SK-N-SH (cell line): ENCODE results near the gene NID1. TPM values are rescaled to one million over a fixed set of nuclear protein-coding genes. Genes with fewer than 3 reads are reported as not detected.

Experiments used
- CTCF ChIA-PET: fragments of 300-600, 350-600 bp; formaldehyde crosslinking; extraction: SDS; loops from one replicate; lab custom pipeline; 2021; lab: Yijun Ruan, JAX
- POLR2A ChIA-PET: fragments of 350-600 bp; sonication (Branson Sonifier 250); formaldehyde crosslinking; extraction: SDS; loops from one replicate; lab custom pipeline; 2020; ENCODE audit warnings: antibody characterized with exemption, inconsistent platforms; lab: Yijun Ruan, JAX
- DNase-seq: peaks from one replicate; pipeline ENCODE4 v3.0.0; 2012
- H2AFZ ChIP-seq: fragments of 200-600 bp; sonication (generic); 2 replicates; pipeline ENCODE4 v1.8.1; 2016; ENCODE audit warnings: antibody characterized with exemption, mild to moderate bottlenecking, low read depth
- H3F3A ChIP-seq: fragments of 200-600 bp; sonication (generic); replicated peaks from 2 replicates; pipeline ENCODE3; 2016; ENCODE audit warnings: antibody characterized with exemption, mild to moderate bottlenecking; ENCODE audit not compliant: insufficient read depth
- H3K27ac ChIP-seq, 2 experiments: fragments of 200-500 bp in 1 of 2; fragments of 200-600 bp in 1 of 2; sonication (Bioruptor generic) in 1 of 2; sonication (generic), shearing (Covaris generic) in 1 of 2; 2 replicates each; pipeline versions ENCODE4 v1.5.1 to v1.6.1; 2014 to 2016; ENCODE audit warnings: low read depth in 2 of 2, inconsistent platforms in 1 of 2, low read length in 1 of 2, mild to moderate bottlenecking in 1 of 2, mixed read lengths in 1 of 2
- H3K27me3 ChIP-seq: fragments of 200-600 bp; sonication (generic), shearing (Covaris generic); 2 replicates; pipeline ENCODE4 v1.6.1; 2016; ENCODE audit warnings: mixed run types; ENCODE audit not compliant: insufficient read depth
- H3K36me3 ChIP-seq, 2 experiments: fragments of 200-500 bp in 1 of 2; fragments of 200-600 bp in 1 of 2; sonication (Bioruptor generic) in 1 of 2; sonication (generic) in 1 of 2; replicated peaks in 1 of 2; 2 replicates each; pipeline versions ENCODE3 to v1.5.1; 2014 to 2016; ENCODE audit warnings: low read length in 1 of 2, mild to moderate bottlenecking in 1 of 2; ENCODE audit not compliant: insufficient read depth in 2 of 2, control insufficient read depth in 1 of 2
- H3K4me1 ChIP-seq, 2 experiments: fragments of 200-500 bp in 1 of 2; fragments of 200-600 bp in 1 of 2; sonication (Bioruptor generic) in 1 of 2; sonication (generic), shearing (Covaris generic) in 1 of 2; 2 replicates each; pipeline versions ENCODE4 v1.5.1 to v1.6.1; 2014 to 2016; ENCODE audit warnings: low read depth in 1 of 2, low read length in 1 of 2, mixed run types in 1 of 2; ENCODE audit not compliant: insufficient read depth in 2 of 2, control insufficient read depth in 1 of 2
- H3K4me2 ChIP-seq: fragments of 200-600 bp; sonication (generic), shearing (Covaris generic); 2 replicates; pipeline ENCODE4 v1.6.1; 2017; ENCODE audit warnings: mixed run types
- H3K4me3 ChIP-seq, 2 experiments: fragments of 200-500 bp in 1 of 2; fragments of 200-600 bp in 1 of 2; sonication (Bioruptor generic) in 1 of 2; sonication (generic), shearing (Covaris generic) in 1 of 2; 2 replicates each; pipeline versions ENCODE4 v1.5.1 to v1.8.1; 2014 to 2016; ENCODE audit warnings: low read depth in 2 of 2, inconsistent platforms in 1 of 2, low read length in 1 of 2, mild to moderate bottlenecking in 1 of 2, mixed read lengths in 1 of 2, moderate library complexity in 1 of 2
- H3K79me2 ChIP-seq: fragments of 200-600 bp; sonication (generic); 2 replicates; pipeline ENCODE4 v1.8.1; 2017; ENCODE audit warnings: mild to moderate bottlenecking; ENCODE audit not compliant: insufficient read depth
- H3K9ac ChIP-seq: fragments of 200-600 bp; sonication (generic); 2 replicates; pipeline ENCODE4 v1.6.1; 2017; ENCODE audit warnings: mixed run types
- H3K9me2 ChIP-seq: fragments of 200-600 bp; sonication (generic); 2 replicates; pipeline ENCODE4 v1.6.1; 2017; ENCODE audit warnings: mixed run types
- H3K9me3 ChIP-seq: fragments of 200-600 bp; sonication (generic); 2 replicates; pipeline ENCODE4 v1.6.1; 2017; ENCODE audit warnings: mixed run types, mild to moderate bottlenecking, moderate library complexity
- H4K20me1 ChIP-seq: fragments of 200-600 bp; sonication (generic); 2 replicates; pipeline ENCODE4 v1.6.1; 2017; ENCODE audit warnings: mild to moderate bottlenecking, mixed run types; ENCODE audit not compliant: insufficient read depth
- CHD2 ChIP-seq: fragments of 150-350 bp; IDR thresholded peaks from 2 replicates; pipeline ENCODE4 v1.6.1; 2018; ENCODE audit warnings: low read length; ENCODE audit not compliant: partially characterized antibody
- ELF1 ChIP-seq: IDR thresholded peaks from 2 replicates; pipeline ENCODE4 v1.4.0; 2012
- FOSL2 ChIP-seq: IDR thresholded peaks from 2 replicates; pipeline ENCODE4 v1.4.0; 2012; ENCODE audit warnings: low read depth, mild to moderate bottlenecking, moderate library complexity, borderline replicate concordance
- FOXM1 ChIP-seq: IDR thresholded peaks from 2 replicates; pipeline ENCODE4 v1.4.0; 2012; ENCODE audit warnings: low read depth, mild to moderate bottlenecking
- GABPA ChIP-seq: IDR thresholded peaks from 2 replicates; pipeline ENCODE4 v1.4.0; 2012; ENCODE audit warnings: low read depth, mild to moderate bottlenecking
- JUND ChIP-seq: IDR thresholded peaks from 2 replicates; pipeline ENCODE4 v1.4.0; 2012
- MEF2A ChIP-seq: IDR thresholded peaks from 2 replicates; pipeline ENCODE4 v1.4.0; 2012; ENCODE audit warnings: low read depth, borderline replicate concordance
- NFIC ChIP-seq: IDR thresholded peaks from 2 replicates; pipeline ENCODE4 v1.4.0; 2012; ENCODE audit warnings: borderline replicate concordance
- POLR2AphosphoS5 ChIP-seq: IDR thresholded peaks from 2 replicates; pipeline ENCODE4 v1.6.1; 2012; ENCODE audit warnings: low read depth, low read length
- TCF12 ChIP-seq: IDR thresholded peaks from 2 replicates; pipeline ENCODE4 v1.4.0; 2012
- TEAD4 ChIP-seq: IDR thresholded peaks from 2 replicates; pipeline ENCODE4 v1.4.0; 2012; ENCODE audit warnings: mild to moderate bottlenecking, borderline replicate concordance; ENCODE audit not compliant: insufficient read depth
- YY1 ChIP-seq: IDR thresholded peaks from 2 replicates; pipeline ENCODE4 v1.4.0; 2012; ENCODE audit warnings: low read depth, mild to moderate bottlenecking
- WGBS: methylation state at CpG from one replicate; pipeline ENCODE4 v1.1.6; 2017; ENCODE audit warnings: low lambda C conversion rate; 5-methylcytosine and 5-hydroxymethylcytosine counted together
- polyA plus RNA-seq, 3 experiments: library from polyadenylated mRNA; depleted of rRNA; stranded (reverse); fragments of >200 nt; gene quantifications; 2 replicates each; pipeline ENCODE4 v1.2.3, GENCODE V29; 2012
- TF ChIP-seq, protein P1 (sequence below): fragments of 200-600 bp; sonication (generic); IDR thresholded peaks from 2 replicates; pipeline ENCODE4 v1.6.1; 2017; ENCODE audit warnings: antibody characterized with exemption, mild to moderate bottlenecking, moderate library complexity
- TF ChIP-seq, protein P2 (sequence below): IDR thresholded peaks from 2 replicates; pipeline ENCODE4 v1.6.1; 2012; ENCODE audit warnings: mild to moderate bottlenecking, low read depth, low read length, moderate library complexity
- TF ChIP-seq, protein P3 (sequence below): IDR thresholded peaks from 2 replicates; pipeline ENCODE4; 2012
- TF ChIP-seq, protein P4 (sequence below): fragments of 150-350 bp; IDR thresholded peaks from 2 replicates; pipeline ENCODE4 v1.6.1; 2016; ENCODE audit warnings: mild to moderate bottlenecking, low read depth, low read length
- TF ChIP-seq, protein P5 (sequence below): IDR thresholded peaks from 2 replicates; pipeline ENCODE4 v1.4.0; 2012; ENCODE audit warnings: low read depth, borderline replicate concordance

The NID1 gene
- polyA plus RNA-seq, 1 of the 3 experiments (the other 2 are of a cell fraction) = 74.3 TPM

DNA sequence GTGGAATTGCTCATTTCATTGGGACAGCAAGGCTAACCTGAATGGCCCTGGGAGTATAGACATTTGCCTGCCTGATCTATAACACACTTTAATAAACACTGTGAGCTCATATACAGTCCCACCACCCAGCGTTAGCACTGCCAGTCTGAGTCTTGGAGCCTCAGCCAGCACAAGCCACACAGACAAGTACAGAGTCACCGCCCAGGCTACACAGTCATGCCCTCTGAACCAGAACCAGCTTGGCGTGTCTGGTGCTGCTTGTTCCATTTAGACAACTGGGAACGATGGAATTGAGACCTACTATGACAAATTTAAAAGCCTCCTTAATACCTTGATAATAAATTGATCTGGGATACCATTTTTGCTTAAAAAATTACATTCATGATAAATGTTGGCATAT, 31.6 kb downstream of the NID1 start:
- H3K9me3 ChIP-seq = no peaks in the 10 kb centered on the region
- H3K27me3 ChIP-seq = no peaks in the 10 kb centered on the region
- no peaks in the 10 kb centered on the region for H3F3A ChIP-seq
- WGBS = 90% methylated on average over 4 of the region's 4 CpGs
- POLR2A ChIA-PET = no interaction called here
- no peak overlapping the region for H3K4me2 ChIP-seq
- no peak overlapping the region for H3K4me3 ChIP-seq
- CTCF ChIA-PET = no interaction called here
- H3K4me1 ChIP-seq = no peaks in the 10 kb centered on the region; a peak in 1 of 4 replicates
- H3K9ac ChIP-seq = no peak overlapping the region
- TF ChIP-seq, protein P1, sequence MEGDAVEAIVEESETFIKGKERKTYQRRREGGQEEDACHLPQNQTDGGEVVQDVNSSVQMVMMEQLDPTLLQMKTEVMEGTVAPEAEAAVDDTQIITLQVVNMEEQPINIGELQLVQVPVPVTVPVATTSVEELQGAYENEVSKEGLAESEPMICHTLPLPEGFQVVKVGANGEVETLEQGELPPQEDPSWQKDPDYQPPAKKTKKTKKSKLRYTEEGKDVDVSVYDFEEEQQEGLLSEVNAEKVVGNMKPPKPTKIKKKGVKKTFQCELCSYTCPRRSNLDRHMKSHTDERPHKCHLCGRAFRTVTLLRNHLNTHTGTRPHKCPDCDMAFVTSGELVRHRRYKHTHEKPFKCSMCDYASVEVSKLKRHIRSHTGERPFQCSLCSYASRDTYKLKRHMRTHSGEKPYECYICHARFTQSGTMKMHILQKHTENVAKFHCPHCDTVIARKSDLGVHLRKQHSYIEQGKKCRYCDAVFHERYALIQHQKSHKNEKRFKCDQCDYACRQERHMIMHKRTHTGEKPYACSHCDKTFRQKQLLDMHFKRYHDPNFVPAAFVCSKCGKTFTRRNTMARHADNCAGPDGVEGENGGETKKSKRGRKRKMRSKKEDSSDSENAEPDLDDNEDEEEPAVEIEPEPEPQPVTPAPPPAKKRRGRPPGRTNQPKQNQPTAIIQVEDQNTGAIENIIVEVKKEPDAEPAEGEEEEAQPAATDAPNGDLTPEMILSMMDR = no peak
- no peak for TF ChIP-seq MEF2A
- TF ChIP-seq FOXM1 = no peak
- TF ChIP-seq FOSL2 = no peak
- TF ChIP-seq YY1 = no peak
- TF ChIP-seq POLR2AphosphoS5 = no peak
- no peak for TF ChIP-seq CHD2
- TF ChIP-seq GABPA = no peak
- TF ChIP-seq, protein P2, sequence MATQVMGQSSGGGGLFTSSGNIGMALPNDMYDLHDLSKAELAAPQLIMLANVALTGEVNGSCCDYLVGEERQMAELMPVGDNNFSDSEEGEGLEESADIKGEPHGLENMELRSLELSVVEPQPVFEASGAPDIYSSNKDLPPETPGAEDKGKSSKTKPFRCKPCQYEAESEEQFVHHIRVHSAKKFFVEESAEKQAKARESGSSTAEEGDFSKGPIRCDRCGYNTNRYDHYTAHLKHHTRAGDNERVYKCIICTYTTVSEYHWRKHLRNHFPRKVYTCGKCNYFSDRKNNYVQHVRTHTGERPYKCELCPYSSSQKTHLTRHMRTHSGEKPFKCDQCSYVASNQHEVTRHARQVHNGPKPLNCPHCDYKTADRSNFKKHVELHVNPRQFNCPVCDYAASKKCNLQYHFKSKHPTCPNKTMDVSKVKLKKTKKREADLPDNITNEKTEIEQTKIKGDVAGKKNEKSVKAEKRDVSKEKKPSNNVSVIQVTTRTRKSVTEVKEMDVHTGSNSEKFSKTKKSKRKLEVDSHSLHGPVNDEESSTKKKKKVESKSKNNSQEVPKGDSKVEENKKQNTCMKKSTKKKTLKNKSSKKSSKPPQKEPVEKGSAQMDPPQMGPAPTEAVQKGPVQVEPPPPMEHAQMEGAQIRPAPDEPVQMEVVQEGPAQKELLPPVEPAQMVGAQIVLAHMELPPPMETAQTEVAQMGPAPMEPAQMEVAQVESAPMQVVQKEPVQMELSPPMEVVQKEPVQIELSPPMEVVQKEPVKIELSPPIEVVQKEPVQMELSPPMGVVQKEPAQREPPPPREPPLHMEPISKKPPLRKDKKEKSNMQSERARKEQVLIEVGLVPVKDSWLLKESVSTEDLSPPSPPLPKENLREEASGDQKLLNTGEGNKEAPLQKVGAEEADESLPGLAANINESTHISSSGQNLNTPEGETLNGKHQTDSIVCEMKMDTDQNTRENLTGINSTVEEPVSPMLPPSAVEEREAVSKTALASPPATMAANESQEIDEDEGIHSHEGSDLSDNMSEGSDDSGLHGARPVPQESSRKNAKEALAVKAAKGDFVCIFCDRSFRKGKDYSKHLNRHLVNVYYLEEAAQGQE = no peak
- TF ChIP-seq ELF1 = no peak
- no peak for TF ChIP-seq TCF12
- no peak for TF ChIP-seq NFIC
- TF ChIP-seq, protein P3, sequence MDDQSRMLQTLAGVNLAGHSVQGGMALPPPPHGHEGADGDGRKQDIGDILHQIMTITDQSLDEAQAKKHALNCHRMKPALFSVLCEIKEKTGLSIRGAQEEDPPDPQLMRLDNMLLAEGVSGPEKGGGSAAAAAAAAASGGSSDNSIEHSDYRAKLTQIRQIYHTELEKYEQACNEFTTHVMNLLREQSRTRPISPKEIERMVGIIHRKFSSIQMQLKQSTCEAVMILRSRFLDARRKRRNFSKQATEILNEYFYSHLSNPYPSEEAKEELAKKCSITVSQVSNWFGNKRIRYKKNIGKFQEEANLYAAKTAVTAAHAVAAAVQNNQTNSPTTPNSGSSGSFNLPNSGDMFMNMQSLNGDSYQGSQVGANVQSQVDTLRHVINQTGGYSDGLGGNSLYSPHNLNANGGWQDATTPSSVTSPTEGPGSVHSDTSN = no peak
- TF ChIP-seq, protein P4, sequence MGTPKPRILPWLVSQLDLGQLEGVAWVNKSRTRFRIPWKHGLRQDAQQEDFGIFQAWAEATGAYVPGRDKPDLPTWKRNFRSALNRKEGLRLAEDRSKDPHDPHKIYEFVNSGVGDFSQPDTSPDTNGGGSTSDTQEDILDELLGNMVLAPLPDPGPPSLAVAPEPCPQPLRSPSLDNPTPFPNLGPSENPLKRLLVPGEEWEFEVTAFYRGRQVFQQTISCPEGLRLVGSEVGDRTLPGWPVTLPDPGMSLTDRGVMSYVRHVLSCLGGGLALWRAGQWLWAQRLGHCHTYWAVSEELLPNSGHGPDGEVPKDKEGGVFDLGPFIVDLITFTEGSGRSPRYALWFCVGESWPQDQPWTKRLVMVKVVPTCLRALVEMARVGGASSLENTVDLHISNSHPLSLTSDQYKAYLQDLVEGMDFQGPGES = no peak
- TF ChIP-seq TEAD4 = no peak
- TF ChIP-seq, protein P5, sequence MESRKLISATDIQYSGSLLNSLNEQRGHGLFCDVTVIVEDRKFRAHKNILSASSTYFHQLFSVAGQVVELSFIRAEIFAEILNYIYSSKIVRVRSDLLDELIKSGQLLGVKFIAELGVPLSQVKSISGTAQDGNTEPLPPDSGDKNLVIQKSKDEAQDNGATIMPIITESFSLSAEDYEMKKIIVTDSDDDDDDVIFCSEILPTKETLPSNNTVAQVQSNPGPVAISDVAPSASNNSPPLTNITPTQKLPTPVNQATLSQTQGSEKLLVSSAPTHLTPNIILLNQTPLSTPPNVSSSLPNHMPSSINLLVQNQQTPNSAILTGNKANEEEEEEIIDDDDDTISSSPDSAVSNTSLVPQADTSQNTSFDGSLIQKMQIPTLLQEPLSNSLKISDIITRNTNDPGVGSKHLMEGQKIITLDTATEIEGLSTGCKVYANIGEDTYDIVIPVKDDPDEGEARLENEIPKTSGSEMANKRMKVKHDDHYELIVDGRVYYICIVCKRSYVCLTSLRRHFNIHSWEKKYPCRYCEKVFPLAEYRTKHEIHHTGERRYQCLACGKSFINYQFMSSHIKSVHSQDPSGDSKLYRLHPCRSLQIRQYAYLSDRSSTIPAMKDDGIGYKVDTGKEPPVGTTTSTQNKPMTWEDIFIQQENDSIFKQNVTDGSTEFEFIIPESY = no peak
- no peak for TF ChIP-seq JUND
- H2AFZ ChIP-seq = no peak overlapping the region
- no peak overlapping the region for H3K27ac ChIP-seq
- no peak for DNase-seq
- H3K79me2 ChIP-seq = no peaks in the 10 kb centered on the region
- no peaks in the 10 kb centered on the region for H4K20me1 ChIP-seq
- peaks cover 2 to 27% of the 10 kb centered on the region in 2 experiments for H3K36me3 ChIP-seq
- no peaks in the 10 kb centered on the region for H3K9me2 ChIP-seq
